OCI-LY3 (cell line): ENCODE data around the gene CCDC70.

ENCODE experiments used
- CTCF ChIP-seq: fragments of 200-600, 300-600 bp; sonication (generic); IDR thresholded peaks from 2 replicates; pipeline ENCODE4 v1.5.1; 2014; ENCODE audit warnings: antibody characterized with exemption, low read length, low read depth
- EZH2phosphoT487 ChIP-seq: fragments of 200-600 bp; shearing (Covaris generic); IDR thresholded peaks from 2 replicates; pipeline ENCODE4 v1.6.1; 2018; ENCODE audit warnings: antibody characterized with exemption, mixed run types, low read depth

DNA sequence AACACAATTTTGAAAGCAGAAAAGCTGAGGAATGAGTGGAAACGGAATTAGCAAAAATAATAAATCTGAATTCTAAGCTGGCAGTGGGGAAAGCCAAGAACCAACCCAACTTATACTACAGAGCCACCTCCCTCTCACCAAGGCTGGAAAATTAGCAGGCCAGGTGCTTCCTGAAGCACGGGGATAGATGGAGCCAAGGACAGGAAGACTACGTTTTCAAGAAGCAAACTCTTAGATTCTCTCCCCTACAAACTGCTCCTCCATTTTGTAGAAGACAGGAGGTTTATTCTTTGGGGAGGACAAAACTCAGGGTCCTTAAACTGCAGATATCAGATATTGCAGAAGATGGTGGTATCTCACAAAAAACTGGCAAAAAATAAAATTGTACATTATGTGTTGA lies 8.8 kb downstream of the CCDC70 start:
- TF ChIP-seq CTCF (no peak), EZH2phosphoT487 (no peak)
